Stimulated activated CD8-positive, alpha-beta memory T cell treated with anti-CD3 and anti-CD28 coated beads, Interleukin-4, amount 100 ng/mL, for 24 hours (primary cell): Measurements from ENCODE around the gene FAM78B.

Experiments
- DNase-seq: peaks from one replicate; pipeline ENCODE4 v3.0.0-alpha.2; 2020; ENCODE audit warnings: low read depth

The FAM78B gene

GRCh38 chr1:166119471-166119965, 47.3 kb downstream of the FAM78B start:
- DNase-seq: no peak

GRCh38 chr1:166117776-166118175, 49.0 kb downstream of the FAM78B start:
- DNase-seq: no peak

GRCh38 chr1:166116026-166116425, 50.8 kb downstream of the FAM78B start:
- no peak for DNase-seq

GRCh38 chr1:166114419-166114818, 52.4 kb downstream of the FAM78B start:
- DNase-seq: no peak

- no peak for DNase-seq
These were observed 53.2 kb downstream of the FAM78B start for GRCh38 chr1:166113630-166114029.

- no peak for DNase-seq
These were observed 53.8 kb downstream of the FAM78B start for GRCh38 chr1:166113031-166113430.

GRCh38 chr1:166112425-166112824, 54.4 kb downstream of the FAM78B start:
- DNase-seq: no peak

- DNase-seq: no peak
These were observed 55.4 kb downstream of the FAM78B start for GRCh38 chr1:166111430-166111829.

- DNase-seq: no peak
These were observed 76.6 kb downstream of the FAM78B start for GRCh38 chr1:166090244-166090643.

GRCh38 chr1:166089804-166090203, 77.0 kb downstream of the FAM78B start:
- DNase-seq: no peak

GRCh38 chr1:166088572-166088955, 78.2 kb downstream of the FAM78B start:
- DNase-seq: no peak

- no peak for DNase-seq
These were observed 78.8 kb downstream of the FAM78B start for GRCh38 chr1:166087734-166088571.

GRCh38 chr1:166086113-166086883, 80.5 kb downstream of the FAM78B start:
- no peak for DNase-seq

GRCh38 chr1:166084613-166085012, 82.2 kb downstream of the FAM78B start:
- no peak for DNase-seq

GRCh38 chr1:166083887-166084286, 82.9 kb downstream of the FAM78B start:
- DNase-seq: no peak

GRCh38 chr1:166082601-166083000, 84.2 kb downstream of the FAM78B start:
- no peak for DNase-seq

- no peak for DNase-seq
These were observed 85.6 kb downstream of the FAM78B start for GRCh38 chr1:166080967-166081870.

- no peak for DNase-seq
These were observed 86.4 kb downstream of the FAM78B start for GRCh38 chr1:166080277-166080966.

GRCh38 chr1:166079276-166079675, 87.5 kb downstream of the FAM78B start:
- DNase-seq: no peak

- no peak for DNase-seq
These were observed 93.3 kb downstream of the FAM78B start for GRCh38 chr1:166073489-166073888.

GRCh38 chr1:166069390-166069789, 97.4 kb downstream of the FAM78B start:
- DNase-seq: no peak
